Measurements from ENCODE around the gene PODXL.
A peak's percentile ranks its signal among the peaks of the same experiment; 100 is the strongest.

Gene PODXL

GRCh38 chr7:131556053-131556908 is at the start of gene PODXL:
PODXL (minus strand) TSS chr7:131556628; CDS start chr7:131556359, 269 bp downstream.
- DNase-seq (ENCODE audit: low read depth in 2 of 2) = peak in 1 of 2 donors; percentile 24

- no peak for DNase-seq (ENCODE audit: low read depth in 2 of 2)
Measured at GRCh38 chr7:131605280-131605878, 49.0 kb upstream of the PODXL start.

- DNase-seq (ENCODE audit: low read depth in 2 of 2) = no peak
Measured at GRCh38 chr7:131604841-131605279, 48.4 kb upstream of the PODXL start.

GRCh38 chr7:131603932-131604331 is 47.5 kb upstream of the PODXL start:
- no peak for DNase-seq (ENCODE audit: low read depth in 2 of 2)

DNA sequence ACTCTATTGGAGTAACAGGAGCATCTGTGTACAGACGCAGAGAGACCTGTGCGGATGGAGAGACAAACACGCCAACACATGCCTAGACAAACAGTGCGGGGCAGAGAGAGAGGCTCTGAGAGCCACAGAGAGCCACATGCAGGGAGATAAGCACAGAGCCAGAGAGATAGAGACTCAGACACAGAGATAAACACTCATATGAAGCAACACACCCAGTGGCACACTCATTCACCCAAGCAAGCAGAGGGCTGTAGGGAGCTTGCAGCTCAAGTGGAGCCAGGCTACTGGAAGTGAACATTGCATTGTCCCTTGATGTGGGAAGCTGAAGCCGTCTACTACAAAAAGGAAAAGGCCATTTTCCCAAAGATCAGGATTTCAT is 46.6 kb upstream of the PODXL start:
- DNase-seq (ENCODE audit: low read depth in 2 of 2) = no peak

GRCh38 chr7:131602304-131602993 is 46.0 kb upstream of the PODXL start:
- DNase-seq (ENCODE audit: low read depth in 2 of 2) = no peak

DNA sequence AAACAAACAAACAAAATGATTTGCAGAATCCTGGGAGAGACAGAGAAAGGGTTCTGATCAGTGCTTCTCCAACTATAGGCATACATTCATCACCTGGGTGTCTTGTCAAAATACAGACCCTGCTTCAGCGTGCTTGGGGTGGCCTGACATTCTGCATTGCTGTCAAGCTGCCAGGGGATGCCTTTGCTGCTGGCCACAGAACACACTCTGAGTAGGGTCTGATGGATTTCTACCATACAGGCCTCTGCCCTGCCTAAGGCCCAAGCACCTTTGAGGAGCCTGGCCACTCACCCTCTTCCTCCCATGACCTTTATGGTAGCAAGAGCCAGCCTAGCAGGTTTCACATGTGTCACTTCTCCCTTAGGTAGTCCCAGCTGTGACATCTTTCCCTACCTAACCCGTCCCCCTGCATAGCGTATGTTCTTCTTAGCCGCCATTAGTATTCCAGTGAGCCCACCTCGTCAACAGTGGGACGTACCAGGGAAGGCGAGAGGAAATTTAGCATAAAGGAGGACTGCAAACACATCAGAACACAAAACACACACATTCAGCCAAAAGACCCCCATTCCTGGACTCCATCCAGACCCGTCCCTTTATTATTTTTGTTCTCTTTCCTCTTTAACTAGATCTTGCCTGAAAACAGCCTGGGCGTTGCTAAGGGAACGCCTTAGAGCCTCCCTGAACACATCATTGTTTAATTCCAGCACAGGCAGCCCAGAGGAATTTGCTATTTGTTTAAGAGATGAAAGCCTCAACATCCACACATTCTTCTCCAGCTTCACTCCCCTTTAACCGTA is 43.9 kb upstream of the PODXL start:
- DNase-seq (ENCODE audit: low read depth in 2 of 2) = no peak

GRCh38 chr7:131596785-131597184 is 40.4 kb upstream of the PODXL start:
- DNase-seq (ENCODE audit: low read depth in 2 of 2) = no peak

DNA sequence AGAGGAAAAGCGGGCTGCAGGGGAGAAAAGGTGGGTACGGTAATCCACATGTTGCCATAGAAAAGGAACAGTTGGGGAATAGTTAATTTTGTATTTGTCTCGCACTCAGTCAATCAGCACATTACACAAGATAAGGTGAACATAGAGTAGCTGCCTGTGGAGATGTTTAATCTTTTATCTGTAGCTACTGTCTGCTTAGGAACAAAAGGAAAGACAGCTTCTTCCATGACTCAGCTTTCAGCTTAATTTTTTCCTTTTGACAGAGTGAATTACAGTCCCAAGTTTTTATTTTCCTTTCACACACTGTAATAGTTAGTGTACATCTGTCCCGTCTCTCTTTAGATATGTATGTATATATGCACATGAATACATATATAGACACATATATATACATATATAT is 39.3 kb upstream of the PODXL start:
- no peak for DNase-seq (ENCODE audit: low read depth in 2 of 2)

- no peak for DNase-seq (ENCODE audit: low read depth in 2 of 2)
Measured at GRCh38 chr7:131591687-131592319, 35.4 kb upstream of the PODXL start.

DNA sequence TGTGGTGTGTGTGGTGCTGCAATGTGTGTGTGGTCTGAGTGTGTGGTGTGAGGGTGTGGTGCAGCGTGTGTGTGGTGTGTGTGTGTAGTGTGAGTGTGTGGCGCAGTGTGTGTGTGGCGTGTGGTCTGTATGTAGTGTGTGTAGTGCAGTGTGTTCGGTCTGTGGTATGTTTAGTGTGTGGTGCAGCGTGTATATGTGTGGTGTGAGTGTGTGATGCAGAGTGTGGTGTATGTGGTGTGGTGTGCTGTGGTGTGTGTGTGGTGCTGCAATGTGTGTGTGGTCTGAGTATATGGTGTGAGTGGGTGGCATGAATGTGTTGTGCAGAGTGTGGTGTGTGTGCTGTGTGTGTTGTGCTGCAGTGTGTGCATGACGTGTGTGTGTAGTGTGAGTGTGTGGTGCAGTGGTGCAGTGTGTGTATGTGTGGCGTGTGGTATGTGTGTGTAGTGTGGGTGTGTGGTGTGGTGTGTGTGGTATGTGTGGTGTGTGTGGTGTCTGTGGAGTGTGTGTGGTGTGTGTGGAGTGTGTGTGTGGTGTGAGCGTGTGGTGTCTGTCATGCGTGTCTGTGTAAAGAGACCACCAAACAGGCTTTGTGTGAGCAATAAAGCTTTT is 31.0 kb upstream of the PODXL start:
- no peak for DNase-seq (ENCODE audit: low read depth in 2 of 2)

GRCh38 chr7:131586759-131587158 is 30.3 kb upstream of the PODXL start:
- DNase-seq (ENCODE audit: low read depth in 2 of 2) = no peak

- DNase-seq (ENCODE audit: low read depth in 2 of 2) = no peak
Measured at GRCh38 chr7:131586259-131586658, 29.8 kb upstream of the PODXL start.

DNA sequence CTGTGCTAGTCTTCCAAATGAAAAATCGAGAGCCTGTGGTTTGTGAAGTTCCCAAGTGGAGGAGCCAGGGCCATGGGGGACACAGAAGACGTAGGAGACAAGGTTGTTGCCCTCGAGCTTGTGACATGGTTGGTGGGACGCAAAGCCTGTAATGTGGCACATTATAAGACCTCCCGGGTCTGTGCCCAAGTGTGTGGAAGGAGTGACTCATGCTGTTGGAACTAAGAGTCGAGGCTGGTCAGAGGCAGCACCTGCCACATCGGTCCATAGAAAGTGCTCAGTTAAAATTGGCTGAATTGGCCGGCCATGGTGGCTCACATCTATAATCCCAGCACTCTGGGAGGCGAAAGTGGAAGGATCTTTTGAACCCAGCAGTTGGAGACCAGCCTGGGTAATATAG is 27.0 kb upstream of the PODXL start:
- no peak for DNase-seq (ENCODE audit: low read depth in 2 of 2)

DNA sequence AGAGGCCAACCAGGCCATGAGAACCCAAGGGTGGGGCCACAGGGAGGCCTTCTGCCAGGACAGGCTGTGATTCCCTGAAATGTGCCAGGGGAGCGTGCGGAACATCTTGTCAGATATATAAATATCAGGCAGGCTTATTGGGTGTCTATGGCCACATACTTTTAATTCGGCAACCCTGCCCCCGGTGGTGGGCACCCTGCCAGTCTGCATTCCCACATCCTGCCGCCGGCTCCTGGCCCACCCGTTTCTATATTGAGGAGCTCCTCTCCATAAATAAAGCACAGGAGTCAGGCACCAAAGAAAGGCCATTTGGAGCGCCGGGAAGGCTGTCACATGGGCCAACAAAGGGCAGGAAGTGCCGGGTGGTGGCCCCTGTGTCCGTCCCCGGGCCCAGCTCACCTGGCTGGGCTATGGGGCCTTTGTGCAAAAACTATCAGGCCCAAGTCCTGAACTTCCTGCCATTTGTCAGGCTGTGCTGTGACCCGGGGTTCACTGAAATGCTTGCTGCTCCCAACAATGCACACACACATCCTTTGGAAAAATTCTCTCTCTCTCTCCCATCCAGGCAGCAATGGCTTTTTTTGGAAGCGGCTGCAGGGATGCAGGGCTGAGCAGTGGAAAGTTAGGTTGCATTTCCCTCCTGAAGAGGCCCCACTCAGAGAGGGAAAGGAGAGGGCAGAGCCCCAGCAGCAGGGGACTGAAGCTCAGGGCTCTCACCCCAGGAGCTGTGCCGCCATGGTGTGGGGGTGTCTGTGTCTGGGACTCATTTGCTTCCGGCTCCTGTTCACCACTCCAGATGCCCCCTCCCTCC is 25.0 kb upstream of the PODXL start:
- no peak for DNase-seq (ENCODE audit: low read depth in 2 of 2)

- no peak for DNase-seq (ENCODE audit: low read depth in 2 of 2)
Measured at GRCh38 chr7:131578602-131579001, 22.2 kb upstream of the PODXL start.

DNA sequence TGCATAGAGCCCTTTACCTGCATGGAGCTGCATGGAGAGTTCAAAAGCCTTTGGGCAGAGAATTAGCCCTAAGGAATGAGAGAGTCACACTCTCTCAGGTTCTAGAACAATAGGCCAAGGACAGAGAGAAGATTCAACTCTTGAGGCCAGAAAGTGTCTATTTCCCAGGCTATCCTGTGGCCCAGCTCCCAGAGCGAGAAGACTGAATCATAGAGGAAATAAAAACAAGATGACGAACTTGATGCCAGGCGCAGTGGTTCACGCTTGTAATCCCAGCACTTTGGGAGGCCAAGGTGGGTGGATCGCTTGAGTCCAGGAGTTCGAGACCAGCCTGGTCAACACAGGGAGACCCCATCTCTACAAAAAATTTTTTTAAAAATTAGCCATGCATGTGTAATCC is 18.3 kb upstream of the PODXL start:
- no peak for DNase-seq (ENCODE audit: low read depth in 2 of 2)

- DNase-seq (ENCODE audit: low read depth in 2 of 2) = no peak
Measured at GRCh38 chr7:131570401-131570800, 14.0 kb upstream of the PODXL start.

- no peak for DNase-seq (ENCODE audit: low read depth in 2 of 2)
Measured at GRCh38 chr7:131568970-131569369, 12.5 kb upstream of the PODXL start.

DNA sequence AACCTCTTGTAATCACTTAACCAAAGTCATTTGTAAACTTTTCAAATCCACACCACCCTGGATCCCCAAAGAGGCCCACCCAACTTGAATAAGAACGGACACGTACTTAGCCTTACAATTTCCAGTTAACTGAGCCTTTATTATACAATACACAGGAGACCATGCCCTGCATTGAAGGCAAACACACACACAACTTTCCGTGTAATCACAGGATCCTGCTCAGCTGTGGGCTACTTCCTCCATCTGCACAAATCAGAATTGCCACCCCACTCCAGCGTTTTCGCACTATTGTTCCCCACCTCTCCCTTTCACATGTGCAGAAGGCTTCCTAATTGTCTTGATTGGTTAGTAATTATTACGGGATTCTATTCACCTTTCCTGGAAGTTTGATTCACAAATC is 12.1 kb upstream of the PODXL start:
- no peak for DNase-seq (ENCODE audit: low read depth in 2 of 2)
